ENCODE results near the gene HTR3D. TPM values are rescaled to one million over a fixed set of nuclear protein-coding genes. Genes with fewer than 3 reads are reported as not detected.

The HTR3D gene
- total and polyA plus RNA-seq, 2 experiments from 2014 or later, result not detected

GRCh38 chr3:184045995-184046394 is 14.5 kb downstream of the HTR3D start:
- Histone ChIP-seq H3K4me1 (ENCODE audit: low read depth) (no peaks in the 10 kb centered on the region), H3K27ac (no peak overlapping the region), H3K36me3 (no peaks in the 10 kb centered on the region), H3K27me3 (peaks cover 4% of the 10 kb centered on the region), H3K9me3 (ENCODE audit: low read depth) (no peaks in the 10 kb centered on the region), H3K4me3 (no peak overlapping the region)
- no peak for TF ChIP-seq CTCF (IDR thresholded peaks at IDR 0.05; ENCODE audit: low read depth, low read length)
- no peak for DNase-seq (ENCODE audit: low read depth in 1 of 2, low spot score in 1 of 2)

DNA sequence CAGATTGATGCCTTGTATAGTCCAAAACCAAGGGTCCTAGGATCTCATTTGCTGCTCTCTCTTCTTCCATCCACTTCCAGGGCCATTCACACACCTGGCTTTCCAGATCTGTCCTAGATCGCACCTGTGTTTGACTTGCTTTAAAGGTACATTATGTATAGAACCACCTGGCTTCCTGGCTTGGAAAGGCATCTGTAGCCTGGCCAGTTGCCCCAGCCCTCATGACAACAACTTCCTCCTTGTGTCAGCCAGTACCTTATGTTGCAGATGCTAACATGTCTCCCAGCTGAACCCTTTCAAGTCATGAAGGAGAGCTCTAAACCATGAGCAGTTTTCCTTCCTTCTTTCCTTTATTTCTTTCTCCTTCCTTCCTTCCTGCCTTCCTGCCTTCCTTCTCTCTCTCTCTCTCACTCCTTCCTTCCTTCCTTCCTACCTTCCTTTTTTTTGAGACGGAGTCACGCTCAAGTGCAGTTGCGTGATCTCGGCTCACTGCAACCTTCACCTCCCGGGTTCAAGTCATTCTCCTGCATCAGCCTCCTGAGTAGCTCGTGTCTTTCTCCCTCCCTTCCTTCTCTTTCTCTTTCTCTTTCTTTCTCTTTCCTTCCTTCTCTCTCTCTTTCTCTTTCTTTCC is 18.8 kb downstream of the HTR3D start:
- Histone ChIP-seq H3K27me3 (peaks cover 4% of the 10 kb centered on the region), H3K4me3 (no peak overlapping the region), H3K36me3 (no peaks in the 10 kb centered on the region), H3K27ac (no peak overlapping the region), H3K4me1 (ENCODE audit: low read depth) (no peaks in the 10 kb centered on the region), H3K9me3 (ENCODE audit: low read depth) (no peaks in the 10 kb centered on the region)
- TF ChIP-seq CTCF (IDR thresholded peaks at IDR 0.05; ENCODE audit: low read depth, low read length), result no peak
- no peak for DNase-seq (ENCODE audit: low read depth in 1 of 2, low spot score in 1 of 2)

DNA sequence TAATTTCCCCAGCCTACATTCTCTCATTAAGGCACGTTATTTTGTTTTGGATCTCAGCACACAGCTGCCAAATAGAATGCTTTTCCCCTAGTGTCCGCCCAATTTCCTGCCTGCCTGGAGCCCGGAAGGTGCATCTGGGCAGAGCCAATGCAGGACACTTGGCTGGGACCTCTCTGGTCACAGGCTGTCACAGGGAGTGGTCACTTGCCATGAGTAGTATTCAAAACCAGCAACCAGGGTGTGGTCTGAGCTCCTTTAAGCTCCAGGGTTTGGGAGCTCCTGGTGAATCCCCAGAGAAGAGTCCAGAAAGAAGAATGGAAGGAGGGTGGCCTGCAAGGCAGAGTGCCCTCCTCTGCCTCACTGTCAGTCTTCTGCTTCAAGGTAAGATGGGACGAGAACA is 21.2 kb downstream of the HTR3D start, which contains the start of gene HTR3C:
TSS of gene HTR3C (plus strand) at position 281 of the 400 bp plus-strand sequence. CDS start at position 315, 34 bp downstream.
- Histone ChIP-seq H3K4me3 (no peak within 1 kb of the TSS), H3K27me3 (peaks cover 4% of the 10 kb centered on the region), H3K9me3 (ENCODE audit: low read depth) (no peaks in the 10 kb centered on the region), H3K36me3 (no peaks in the 10 kb centered on the region), H3K4me1 (ENCODE audit: low read depth) (no peaks in the 10 kb centered on the region), H3K27ac (no peak within 1 kb of the TSS)
- TF ChIP-seq CTCF (IDR thresholded peaks at IDR 0.05; ENCODE audit: low read depth, low read length), result no peak
- no peak for DNase-seq (ENCODE audit: low read depth in 1 of 2, low spot score in 1 of 2)

- DNase-seq (ENCODE audit: low read depth in 1 of 2, low spot score in 1 of 2), result peak in 1 of 2 donors; percentile 21
- H3K4me1 ChIP-seq (ENCODE audit: low read depth), result no peaks in the 10 kb centered on the region
- H3K36me3 ChIP-seq, result no peaks in the 10 kb centered on the region
- H3K27me3 ChIP-seq, result no peaks in the 10 kb centered on the region
- no peak overlapping the region for H3K4me3 ChIP-seq
- no peak overlapping the region for H3K27ac ChIP-seq
- TF ChIP-seq CTCF (IDR thresholded peaks at IDR 0.05; ENCODE audit: low read depth, low read length), result no peak
- no peaks in the 10 kb centered on the region for H3K9me3 ChIP-seq (ENCODE audit: low read depth)
Observed at GRCh38 chr3:184058029-184058428, 26.5 kb downstream of the HTR3D start.

- Histone ChIP-seq H3K9me3 (ENCODE audit: low read depth) (no peaks in the 10 kb centered on the region), H3K4me3 (no peak overlapping the region), H3K36me3 (no peaks in the 10 kb centered on the region), H3K27ac (no peak overlapping the region), H3K4me1 (ENCODE audit: low read depth) (no peaks in the 10 kb centered on the region), H3K27me3 (no peaks in the 10 kb centered on the region)
- DNase-seq (ENCODE audit: low read depth in 1 of 2, low spot score in 1 of 2), result no peak
- no peak for TF ChIP-seq CTCF (IDR thresholded peaks at IDR 0.05; ENCODE audit: low read depth, low read length)
Observed at GRCh38 chr3:184059424-184059823, 27.9 kb downstream of the HTR3D start.
